CD4-positive, alpha-beta T cell (primary cell): ENCODE data around the gene FCHSD2. TPM values are rescaled to one million over a fixed set of nuclear protein-coding genes. Genes with fewer than 3 reads are reported as not detected.
"Not testable (repeated sequence)": the region's sequence is repeated elsewhere in the genome, so short reads cannot be mapped to it uniquely, and the experiment has no call there.

Source experiments
- ATAC-seq: fragments of 200-7000 bp; cut with Tn5 transposase; one replicate; pipeline ENCODE4 v1.10.0; 2022; ENCODE audit warnings: mild to moderate bottlenecking; ENCODE audit not compliant: poor library complexity
- CTCF ChIA-PET: fragments of 350-600 bp; sonication (Branson Sonifier 250); formaldehyde crosslinking; loops from one replicate; lab custom pipeline; 2021; ENCODE audit warnings: antibody characterized with exemption, inconsistent platforms; lab: Charles Lee
- POLR2A ChIA-PET: fragments of 350-600 bp; sonication (Branson Sonifier 250); formaldehyde crosslinking; loops from one replicate; lab custom pipeline; 2021; ENCODE audit warnings: antibody characterized with exemption, inconsistent platforms; lab: Charles Lee
- DNase-seq, 14 experiments: peaks; one replicate each; pipeline ENCODE4 v3.0.0-alpha.2; 2013 to 2020; ENCODE audit warnings: mixed read lengths in 2 of 14
- H3K27ac ChIP-seq, 2 donors: one replicate each; pipeline versions ENCODE4 v1.5.1 to v1.7.0; 2013; ENCODE audit warnings: low read length in 2 of 2, low read depth in 1 of 2, mild to moderate bottlenecking in 1 of 2
- H3K27me3 ChIP-seq, 2 experiments: 1 replicate in 1 of 2; 2 replicates in 1 of 2; pipeline versions ENCODE4 v1.6.1 to v1.7.0; 2013; ENCODE audit warnings: low read length in 2 of 2, control low read depth in 1 of 2, mild to moderate bottlenecking in 1 of 2, moderate library complexity in 1 of 2; ENCODE audit not compliant: insufficient read depth in 2 of 2, control insufficient read depth in 1 of 2
- H3K36me3 ChIP-seq: one replicate; pipeline ENCODE4 v1.6.1; 2013; ENCODE audit warnings: low read length, control low read depth; ENCODE audit not compliant: insufficient read depth
- H3K4me1 ChIP-seq: one replicate; pipeline ENCODE4 v1.6.1; 2013; ENCODE audit warnings: low read length, control low read depth; ENCODE audit not compliant: insufficient read depth
- H3K4me3 ChIP-seq: one replicate; pipeline ENCODE4 v1.5.1; 2013; ENCODE audit warnings: mild to moderate bottlenecking, low read length, moderate library complexity
- H3K9me3 ChIP-seq, 2 experiments: 1 replicate in 1 of 2; 2 replicates in 1 of 2; pipeline versions ENCODE4 v1.6.1 to v1.7.0; 2013; ENCODE audit warnings: low read length in 2 of 2, mild to moderate bottlenecking in 2 of 2, control low read depth in 1 of 2, moderate library complexity in 1 of 2; ENCODE audit not compliant: control insufficient read depth in 1 of 2, insufficient read depth in 1 of 2
- H3K27ac Mint-ChIP-seq: one replicate; pipeline ENCODE4 v1.8.0; 2020; ENCODE audit warnings: mixed read lengths
- H3K27me3 Mint-ChIP-seq: one replicate; pipeline ENCODE4 v1.8.0; 2021; ENCODE audit warnings: mixed read lengths
- H3K36me3 Mint-ChIP-seq: one replicate; pipeline ENCODE4 v1.8.0; 2021; ENCODE audit warnings: low read depth, mixed read lengths
- H3K4me1 Mint-ChIP-seq: one replicate; pipeline ENCODE4 v1.8.0; 2021; ENCODE audit warnings: low read depth, mixed read lengths
- H3K4me3 Mint-ChIP-seq: one replicate; pipeline ENCODE4 v1.8.0; 2020; ENCODE audit warnings: mild to moderate bottlenecking, mixed read lengths
- H3K9me3 Mint-ChIP-seq: one replicate; pipeline ENCODE4 v1.8.0; 2020; ENCODE audit warnings: mixed read lengths
- CTCF ChIP-seq: fragments of 200-600 bp; IDR thresholded peaks from one replicate; pipeline ENCODE4 v1.8.0; 2022; ENCODE audit warnings: antibody characterized with exemption, mild to moderate bottlenecking
- intact Hi-C, 2 experiments: fragments of 100-400 bp; cut with DNase I in 1 of 2; cut with micrococcal nuclease in 1 of 2; formaldehyde crosslinking; loops; one replicate each; pipeline versions ENCODE4 v1.15.1 to v1.9.0; 2023 to 2025; cut with DNase I, micrococcal nuclease
- total RNA-seq, 174 experiments: library from RNA in 2 of 174; stranded (reverse) in 2 of 174; gene quantifications; one replicate each; pipeline ENCODE4 v1.2.3 and lab custom pipeline; 2021 to 2026

FCHSD2 gene
- total RNA-seq, 2 experiments from 2014 or later: 48.6 to 50.7 TPM

- H3K27me3 ChIP-seq: no peaks in the 10 kb centered on the region
- Mint-ChIP-seq H3K36me3 (peaks cover 81% of the 10 kb centered on the region), H3K27me3 (no peaks in the 10 kb centered on the region), H3K27ac (no peak overlapping the region), H3K9me3 (no peaks in the 10 kb centered on the region), H3K4me1 (peaks cover 40% of the 10 kb centered on the region), H3K4me3 (peak overlapping the region; percentile 26)
- no peaks in the 10 kb centered on the region for H3K9me3 ChIP-seq
- H3K4me1 ChIP-seq: peaks cover 13% of the 10 kb centered on the region
- ChIA-PET POLR2A (no interaction called here), CTCF (interaction anchor here (0.8 to 1.4 kb wide), 2 partner anchors 13 to 41 kb away, joined by 3 to 6 read pairs; no protein-coding TSS in a partner anchor)
- ATAC-seq (no peak), DNase-seq (no peak)
- H3K27ac ChIP-seq: no peak overlapping the region
- no peak overlapping the region for H3K4me3 ChIP-seq
- intact Hi-C loops: no loop called here
- peaks cover 24% of the 10 kb centered on the region for H3K36me3 ChIP-seq
- no peak for TF ChIP-seq CTCF
These were observed 4.7 kb downstream of the FCHSD2 start for GRCh38 chr11:73137262-73137943.

- Histone ChIP-seq H3K36me3 (peaks cover 30% of the 10 kb centered on the region), H3K4me1 (peaks cover 13% of the 10 kb centered on the region)
- ATAC-seq, intact Hi-C loops, H3K27ac Mint-ChIP-seq, H3K27me3 ChIP-seq, H3K9me3 Mint-ChIP-seq, H3K9me3 ChIP-seq, DNase-seq, H3K27ac ChIP-seq, H3K4me3 Mint-ChIP-seq, POLR2A ChIA-PET, H3K27me3 Mint-ChIP-seq, H3K4me3 ChIP-seq: not testable (repeated sequence)
- peaks cover 87% of the 10 kb centered on the region for H3K36me3 Mint-ChIP-seq
- peaks cover 46% of the 10 kb centered on the region for H3K4me1 Mint-ChIP-seq
- CTCF ChIA-PET: interaction anchor here (0.8 to 1.4 kb wide), 2 partner anchors 13 to 41 kb away, joined by 3 to 6 read pairs; no protein-coding TSS in a partner anchor
These were observed 5.4 kb downstream of the FCHSD2 start for GRCh38 chr11:73136722-73137121.

GRCh38 chr11:73135346-73136284 lies 6.5 kb downstream of the FCHSD2 start:
- no peak for TF ChIP-seq CTCF
- no peak overlapping the region for H3K4me3 ChIP-seq
- H3K9me3 ChIP-seq: no peaks in the 10 kb centered on the region
- POLR2A ChIA-PET: interaction anchor here (1.4 kb wide), 1 partner anchor 8 kb away, joined by 3 read pairs; no protein-coding TSS in a partner anchor
- CTCF ChIA-PET: no interaction called here
- Mint-ChIP-seq H3K27ac (no peak overlapping the region), H3K9me3 (no peaks in the 10 kb centered on the region), H3K4me3 (peak overlapping the region; percentile 11), H3K4me1 (peaks cover 43% of the 10 kb centered on the region), H3K27me3 (no peaks in the 10 kb centered on the region), H3K36me3 (peaks cover 80% of the 10 kb centered on the region)
- peaks cover 8% of the 10 kb centered on the region for H3K4me1 ChIP-seq
- peaks cover 33% of the 10 kb centered on the region for H3K36me3 ChIP-seq
- intact Hi-C loops: no loop called here
- no peak for ATAC-seq
- no peaks in the 10 kb centered on the region for H3K27me3 ChIP-seq
- H3K27ac ChIP-seq: no peak overlapping the region
- no peak for DNase-seq

- peaks cover 33% of the 10 kb centered on the region for H3K36me3 ChIP-seq
- H3K4me1 ChIP-seq, H3K27ac Mint-ChIP-seq, ATAC-seq, H3K9me3 Mint-ChIP-seq, H3K9me3 ChIP-seq, H3K27me3 Mint-ChIP-seq, H3K27ac ChIP-seq, DNase-seq, H3K4me3 Mint-ChIP-seq, CTCF ChIA-PET, H3K27me3 ChIP-seq, H3K4me3 ChIP-seq, intact Hi-C loops: not testable (repeated sequence)
- POLR2A ChIA-PET: interaction anchor here (0.9 kb wide), 1 partner anchor 10 kb away, joined by 5 read pairs; the partner anchor contains the start of gene FCHSD2
- peaks cover 15% of the 10 kb centered on the region for H3K4me1 Mint-ChIP-seq
- peaks cover 81% of the 10 kb centered on the region for H3K36me3 Mint-ChIP-seq
These were observed 9.8 kb downstream of the FCHSD2 start for GRCh38 chr11:73132349-73132748.
